K562 (cell line): ENCODE results near the gene NCCRP1. TPM values are rescaled to one million over a fixed set of nuclear protein-coding genes. Genes with fewer than 3 reads are reported as not detected.

Experiments used
- ATAC-seq: fragments of 200-7000 bp; cut with Tn5 transposase; 3 replicates; pipeline ENCODE4 v1.9.1; 2020; ENCODE audit warnings: moderate library complexity
- BruUV-seq: library from RNA; stranded (reverse); fragments of 400-500 nt; replicated peaks from 2 replicates; lab custom pipeline; 2021; lab: Mats Ljungman, UMichigan
- CTCF ChIA-PET: fragments of 300-600 bp; formaldehyde crosslinking; extraction: SDS; loops from one replicate; lab custom pipeline; 2021; ENCODE audit warnings: low intra/inter-chr PET ratio; lab: Yijun Ruan, JAX
- POLR2A ChIA-PET: fragments of 300-600, 350-650 bp; sonication (Branson Sonifier 250); formaldehyde crosslinking; extraction: SDS; loops from one replicate; lab custom pipeline; 2021; ENCODE audit warnings: antibody characterized with exemption, inconsistent platforms; lab: Yijun Ruan, JAX
- DNase-seq, 4 experiments: peaks; one replicate each; pipeline versions ENCODE4 v3.0.0 to v3.0.0-alpha.2; 2011 to 2018; ENCODE audit warnings: low spot score in 3 of 4, mixed read lengths in 3 of 4; ENCODE audit errors: extremely low read depth in 1 of 4
- FAIRE-seq: peaks from 2 replicates; lab custom pipeline; 2011; peaks lifted over from hg19 to GRCh38; lab: Jason Lieb, UNC
- H2AFZ ChIP-seq: 2 replicates; pipeline ENCODE4 v1.6.0; 2011; ENCODE audit warnings: low read depth, low read length, control low read depth, inconsistent platforms
- H3K27ac ChIP-seq: fragments of 200-600 bp; 3 replicates; pipeline ENCODE4 v1.8.0; 2011; ENCODE audit warnings: low read depth, mild to moderate bottlenecking, control low read depth, inconsistent platforms, low read length, moderate library complexity, mixed read lengths; ENCODE audit errors: extremely low read depth
- H3K27me3 ChIP-seq, 2 experiments: fragments of 300-600 bp in 1 of 2; 2 replicates in 1 of 2; 3 replicates in 1 of 2; pipeline versions ENCODE4 v1.6.0 to v1.8.0; 2011; ENCODE audit warnings: inconsistent platforms in 2 of 2, low read length in 2 of 2, mild to moderate bottlenecking in 1 of 2, mixed read lengths in 1 of 2, moderate library complexity in 1 of 2; ENCODE audit not compliant: control insufficient read depth in 2 of 2, insufficient read depth in 2 of 2
- H3K36me3 ChIP-seq: fragments of 300-600 bp; 3 replicates; pipeline ENCODE4 v1.8.0; 2011; ENCODE audit warnings: mild to moderate bottlenecking, low read length, inconsistent platforms; ENCODE audit not compliant: control insufficient read depth, insufficient read depth
- H3K4me1 ChIP-seq, 2 experiments: fragments of 200-600 bp in 1 of 2; replicated peaks in 1 of 2; 2 replicates in 1 of 2; 3 replicates in 1 of 2; pipeline versions ENCODE4 v1.5.1 to v1.8.0; 2011; ENCODE audit warnings: inconsistent platforms in 2 of 2, low read length in 2 of 2, mild to moderate bottlenecking in 1 of 2, mixed read lengths in 1 of 2, moderate library complexity in 1 of 2; ENCODE audit not compliant: control insufficient read depth in 2 of 2, insufficient read depth in 2 of 2
- H3K4me2 ChIP-seq: 2 replicates; pipeline ENCODE4 v1.6.1; 2011; ENCODE audit warnings: low read length, control low read depth, inconsistent platforms, mixed read lengths; ENCODE audit not compliant: insufficient read depth
- H3K4me3 ChIP-seq: fragments of 200-600 bp; sonication (generic), shearing (Covaris generic); 2 replicates; pipeline ENCODE4 v1.5.1; 2016; ENCODE audit warnings: control low read depth, inconsistent platforms
- H3K79me2 ChIP-seq: fragments of 200-600 bp; 3 replicates; pipeline ENCODE4 v1.8.0; 2011; ENCODE audit warnings: low read length, inconsistent platforms; ENCODE audit not compliant: control insufficient read depth, insufficient read depth
- H3K9ac ChIP-seq, 2 experiments: 2 replicates each; pipeline versions ENCODE4 v1.6.0 to v1.6.1; 2011; ENCODE audit warnings: low read depth in 2 of 2, low read length in 2 of 2, control low read depth in 1 of 2, inconsistent platforms in 1 of 2, mild to moderate bottlenecking in 1 of 2, mixed read lengths in 1 of 2; ENCODE audit not compliant: insufficient read depth in 1 of 2
- H3K9me1 ChIP-seq: one replicate; pipeline ENCODE4 v1.6.0; 2011; ENCODE audit warnings: inconsistent platforms, mild to moderate bottlenecking, low read length, moderate library complexity; ENCODE audit not compliant: control insufficient read depth, insufficient read depth
- H3K9me3 ChIP-seq: replicated peaks from 2 replicates; pipeline ENCODE4 v1.5.1; 2011; ENCODE audit warnings: low read depth, low read length, inconsistent platforms; ENCODE audit not compliant: control insufficient read depth, insufficient read depth
- H4K20me1 ChIP-seq: replicated peaks from 2 replicates; pipeline ENCODE4 v1.6.1; 2011; ENCODE audit warnings: low read length, inconsistent platforms, mixed read lengths; ENCODE audit not compliant: control insufficient read depth, insufficient read depth
- EGR1 ChIP-seq: fragments of 450-650 bp; conservative IDR thresholded peaks from 2 replicates; pipeline ENCODE4 v1.6.1; 2017; ENCODE audit warnings: mild to moderate bottlenecking
- FOSL1 ChIP-seq: fragments of 200-800 bp; sonication (Bioruptor generic); conservative IDR thresholded peaks from 2 replicates; pipeline ENCODE4 v1.6.1; 2016; ENCODE audit warnings: missing genetic modification characterization, missing compliant biosample characterization
- POLR2G ChIP-seq: fragments of 200-400 bp; formaldehyde crosslinking; IDR thresholded peaks from 2 replicates; pipeline ENCODE4 v1.6.1; 2017; ENCODE audit warnings: low read depth, mild to moderate bottlenecking, antibody characterized with exemption, low read length, moderate library complexity
- WGBS: fragments of 100-300 bp; shearing (Covaris generic); methylation state at CpG from one replicate; pipeline ENCODE4 v1.1.6; 2016; ENCODE audit warnings: low coverage, mixed read lengths; ENCODE audit not compliant: insufficient coverage; ENCODE audit errors: missing lambda C conversion rate; 5-methylcytosine and 5-hydroxymethylcytosine counted together
- in situ Hi-C: fragments of 300-500 bp; cut with MboI; formaldehyde crosslinking; loops from 4 replicates; pipeline ENCODE4 v1.15.0; 2018; ENCODE audit warnings: inconsistent platforms, mixed read lengths
- intact Hi-C: fragments of 100-400 bp; cut with micrococcal nuclease; formaldehyde crosslinking; loops from 2 replicates; pipeline ENCODE4 v1.14.2; 2022
- polyA plus RNA-seq, 8 experiments: library from polyadenylated mRNA; depleted of rRNA in 4 of 8; stranded (reverse) in 5 of 8; unstranded in 3 of 8; fragments of >200 nt; fragmentation: Nextera tagmentation in 2 of 8; fragmentation: Illumina TruSeq in 1 of 8; extraction: Ambion mirVana in 2 of 8; extraction: Trizol in 1 of 8; gene quantifications; 2 replicates each; pipeline versions ENCODE4 v1.2.1 to v1.2.3, GENCODE V29; 2011 to 2014; ENCODE audit warnings: inconsistent platforms in 1 of 8, missing spikeins in 1 of 8
- total RNA-seq, 7 experiments: library from RNA; depleted of rRNA in 6 of 7; stranded (reverse); fragments of >200 nt in 6 of 7; fragmentation: Illumina TruSeq in 2 of 7; extraction: Trizol in 2 of 7; gene quantifications; 2 replicates each; pipeline versions ENCODE4 v1.2.1 to v1.2.3, GENCODE V29; 2011 to 2021; ENCODE audit warnings: low replicate concordance in 1 of 7
- TF ChIP-seq, protein P1 (sequence below): sonication (generic); formaldehyde crosslinking; IDR thresholded peaks from 2 replicates; pipeline ENCODE4 v1.9.0; 2022; ENCODE audit warnings: mild to moderate bottlenecking, missing genetic modification reagents

NCCRP1 gene
- total and polyA plus RNA-seq, 9 of the 15 experiments (the other 6 are each of a cell fraction or from before 2014, with no cell fraction given): 0.05 TPM; not detected in 8

DNA sequence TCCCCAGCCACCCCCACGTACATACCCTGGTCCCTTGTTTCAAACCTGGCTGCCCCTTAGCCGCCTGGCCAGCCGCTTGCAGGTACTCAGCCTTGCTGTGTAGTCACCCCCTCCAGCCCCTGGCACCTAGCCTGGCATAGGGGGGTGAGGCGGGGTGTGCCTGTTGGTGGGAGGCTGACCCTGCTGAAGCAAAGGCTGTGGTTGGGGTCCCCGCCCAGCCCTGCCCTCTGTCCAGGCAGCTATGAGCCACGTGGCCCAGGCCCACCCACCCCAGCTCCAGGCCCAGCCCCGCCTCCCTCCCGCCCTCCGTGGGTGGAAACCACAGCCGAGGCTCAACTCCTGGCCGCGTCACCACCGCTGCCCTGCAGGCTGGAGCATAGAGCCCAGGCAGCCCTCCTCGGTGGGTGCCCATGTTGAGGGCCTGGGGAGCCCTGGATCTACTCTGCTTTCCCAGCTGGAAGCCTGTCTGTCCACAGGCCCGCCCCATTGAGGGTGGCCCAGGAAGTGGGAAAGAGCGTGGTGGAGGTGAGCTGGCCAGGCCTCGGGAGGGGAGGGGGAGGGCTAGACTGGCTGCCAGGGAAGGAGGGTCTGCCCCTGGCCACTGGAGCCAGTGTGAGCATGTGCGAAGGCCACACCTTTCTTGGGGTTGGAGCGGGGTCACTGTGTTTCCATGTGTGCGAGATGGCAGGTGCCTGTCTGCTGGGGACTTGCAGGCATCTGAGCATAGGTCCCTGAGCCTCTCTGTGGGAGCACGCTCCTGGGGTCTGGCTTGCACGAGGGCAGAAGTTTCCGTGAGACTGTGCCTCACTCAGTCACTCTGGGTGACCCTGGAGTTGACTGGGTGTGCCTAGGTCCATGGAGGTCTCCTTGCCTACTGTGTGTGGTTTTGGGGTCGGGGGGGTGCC is 40.2 kb upstream of the NCCRP1 start:
- CTCF ChIA-PET: no interaction called here
- Histone ChIP-seq H3K9me1 (peaks cover 9% of the 10 kb centered on the region), H3K4me3 (no peak overlapping the region), H3K9me3 (no peaks in the 10 kb centered on the region), H3K4me1 (peaks cover 33 to 63% of the 10 kb centered on the region in 2 experiments), H2AFZ (no peak overlapping the region), H3K27ac (no peak overlapping the region), H3K79me2 (peaks cover 56% of the 10 kb centered on the region), H4K20me1 (peaks cover 19% of the 10 kb centered on the region), H3K27me3 (no peaks in the 10 kb centered on the region), H3K36me3 (peaks cover 5% of the 10 kb centered on the region; the same call in 1 of the 3 replicates), H3K9ac (peak overlapping the region in 1 of 2 experiments; percentile 83; a peak in 2 of 4 replicates), H3K4me2 (peak overlapping the region; percentile 26)
- POLR2A ChIA-PET: interaction anchor here (1.6 kb wide), 1 partner anchor 23 kb away, joined by 6 read pairs; no protein-coding TSS in a partner anchor
- 48% methylated on average over 17 of the region's 24 CpGs for WGBS
- in situ Hi-C loops (no loop called here), intact Hi-C loops (no loop called here)
- ATAC-seq (peak; percentile 42), FAIRE-seq (no peak), DNase-seq (peak; percentile 54 to 74 (median 64))
- BruUV-seq: no TSS peak
- TF ChIP-seq FOSL1 (tag) (no peak), POLR2G (0 out of 2 replicates have a peak, but pooled peaks have one; percentile 18), EGR1 (peak; percentile 36; the same call in 1 of the 2 replicates)
- TF ChIP-seq, protein P1, sequence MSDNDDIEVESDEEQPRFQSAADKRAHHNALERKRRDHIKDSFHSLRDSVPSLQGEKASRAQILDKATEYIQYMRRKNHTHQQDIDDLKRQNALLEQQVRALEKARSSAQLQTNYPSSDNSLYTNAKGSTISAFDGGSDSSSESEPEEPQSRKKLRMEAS: peak; percentile 33; the same call in 1 of the 2 replicates
